Hepatocyte (in vitro differentiated cells): ENCODE data around the gene ARHGAP9.

Source experiments
- EZH2phosphoT487 ChIP-seq: fragments of 200-600 bp; sonication (generic); IDR thresholded peaks from one replicate; pipeline ENCODE4 v1.6.1; 2018; ENCODE audit warnings: antibody characterized with exemption, mild to moderate bottlenecking, low read depth, moderate library complexity; ENCODE audit not compliant: unreplicated experiment, severe bottlenecking
- TF ChIP-seq, protein P1 (sequence below): fragments of 200-600 bp; sonication (generic); IDR thresholded peaks from 2 replicates; pipeline ENCODE4 v1.5.1; 2016; ENCODE audit warnings: antibody characterized with exemption, mild to moderate bottlenecking; ENCODE audit not compliant: poor library complexity

DNA sequence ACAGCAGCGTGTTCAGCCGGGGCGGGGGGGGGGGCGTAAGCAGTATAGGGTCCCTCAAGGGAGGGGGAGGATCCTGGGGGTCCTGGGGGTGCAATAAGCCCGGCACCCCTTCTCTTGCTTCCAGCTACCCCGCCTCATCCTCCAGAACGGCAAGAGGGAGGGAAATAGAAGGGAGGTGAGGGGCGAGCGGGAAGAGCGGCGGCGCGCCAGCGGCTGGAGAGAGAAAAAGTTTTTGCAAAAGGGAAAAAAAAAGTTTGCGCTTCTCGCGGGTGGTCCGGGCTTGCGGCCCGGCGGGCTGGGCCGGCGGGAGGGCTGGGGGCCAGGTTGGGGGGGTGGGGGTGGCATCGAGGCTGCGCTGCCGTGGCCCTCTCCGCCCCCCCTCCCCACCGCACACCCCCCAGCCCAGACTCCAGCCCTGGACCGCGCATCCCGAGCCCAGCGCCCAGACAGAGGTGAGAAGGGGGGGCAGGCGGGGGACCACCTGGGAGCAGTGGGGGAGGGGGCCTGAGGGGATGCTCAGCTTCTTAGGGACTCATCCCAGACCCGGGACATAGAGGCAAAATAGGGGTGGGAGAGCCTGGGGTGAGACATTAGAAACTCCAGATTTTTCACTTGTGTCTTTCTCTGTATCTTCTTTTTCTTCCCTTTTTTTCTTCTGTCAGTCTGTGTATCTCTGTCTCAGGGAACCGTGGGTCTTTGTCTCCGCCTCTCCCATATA lies 19.8 kb downstream of the ARHGAP9 start, which contains the start of gene GLI1:
- TF ChIP-seq, protein P1, sequence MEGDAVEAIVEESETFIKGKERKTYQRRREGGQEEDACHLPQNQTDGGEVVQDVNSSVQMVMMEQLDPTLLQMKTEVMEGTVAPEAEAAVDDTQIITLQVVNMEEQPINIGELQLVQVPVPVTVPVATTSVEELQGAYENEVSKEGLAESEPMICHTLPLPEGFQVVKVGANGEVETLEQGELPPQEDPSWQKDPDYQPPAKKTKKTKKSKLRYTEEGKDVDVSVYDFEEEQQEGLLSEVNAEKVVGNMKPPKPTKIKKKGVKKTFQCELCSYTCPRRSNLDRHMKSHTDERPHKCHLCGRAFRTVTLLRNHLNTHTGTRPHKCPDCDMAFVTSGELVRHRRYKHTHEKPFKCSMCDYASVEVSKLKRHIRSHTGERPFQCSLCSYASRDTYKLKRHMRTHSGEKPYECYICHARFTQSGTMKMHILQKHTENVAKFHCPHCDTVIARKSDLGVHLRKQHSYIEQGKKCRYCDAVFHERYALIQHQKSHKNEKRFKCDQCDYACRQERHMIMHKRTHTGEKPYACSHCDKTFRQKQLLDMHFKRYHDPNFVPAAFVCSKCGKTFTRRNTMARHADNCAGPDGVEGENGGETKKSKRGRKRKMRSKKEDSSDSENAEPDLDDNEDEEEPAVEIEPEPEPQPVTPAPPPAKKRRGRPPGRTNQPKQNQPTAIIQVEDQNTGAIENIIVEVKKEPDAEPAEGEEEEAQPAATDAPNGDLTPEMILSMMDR = no peak
- TF ChIP-seq EZH2phosphoT487 = no peak
